ENCODE results near the gene TTLL13.

TTLL13 gene

DNA sequence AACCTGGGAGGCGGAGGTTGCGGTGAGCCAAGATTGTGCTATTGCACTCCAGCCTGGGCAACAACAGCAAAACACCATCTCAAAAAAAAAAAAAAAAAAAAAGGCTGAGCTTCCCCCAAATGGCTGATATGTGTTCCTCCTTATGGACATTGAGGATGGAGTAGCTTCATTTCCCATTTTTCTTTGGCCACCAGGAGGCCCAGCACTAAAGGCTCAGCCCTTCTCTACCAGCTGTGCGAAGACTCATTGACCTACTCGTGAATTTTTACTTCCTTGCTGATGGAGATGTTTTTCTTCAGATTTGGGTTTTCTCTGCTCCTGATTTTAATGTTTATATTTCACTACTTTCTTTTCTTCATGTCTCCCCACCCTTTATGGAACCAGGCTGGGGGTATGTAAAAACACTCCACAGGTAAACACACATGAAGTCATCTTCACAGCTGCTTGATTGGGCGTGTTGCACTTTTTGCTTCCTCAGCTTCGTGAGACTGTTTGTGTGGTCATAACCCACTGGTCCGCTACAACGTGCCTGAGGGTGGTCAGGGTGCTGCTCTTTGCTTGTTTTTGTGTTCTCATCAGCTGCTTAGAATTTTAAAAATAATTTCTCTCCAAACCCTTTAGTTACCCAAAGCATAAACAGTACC lies 34.7 kb upstream of the TTLL13 start:
- DNase-seq, result no peak

DNA sequence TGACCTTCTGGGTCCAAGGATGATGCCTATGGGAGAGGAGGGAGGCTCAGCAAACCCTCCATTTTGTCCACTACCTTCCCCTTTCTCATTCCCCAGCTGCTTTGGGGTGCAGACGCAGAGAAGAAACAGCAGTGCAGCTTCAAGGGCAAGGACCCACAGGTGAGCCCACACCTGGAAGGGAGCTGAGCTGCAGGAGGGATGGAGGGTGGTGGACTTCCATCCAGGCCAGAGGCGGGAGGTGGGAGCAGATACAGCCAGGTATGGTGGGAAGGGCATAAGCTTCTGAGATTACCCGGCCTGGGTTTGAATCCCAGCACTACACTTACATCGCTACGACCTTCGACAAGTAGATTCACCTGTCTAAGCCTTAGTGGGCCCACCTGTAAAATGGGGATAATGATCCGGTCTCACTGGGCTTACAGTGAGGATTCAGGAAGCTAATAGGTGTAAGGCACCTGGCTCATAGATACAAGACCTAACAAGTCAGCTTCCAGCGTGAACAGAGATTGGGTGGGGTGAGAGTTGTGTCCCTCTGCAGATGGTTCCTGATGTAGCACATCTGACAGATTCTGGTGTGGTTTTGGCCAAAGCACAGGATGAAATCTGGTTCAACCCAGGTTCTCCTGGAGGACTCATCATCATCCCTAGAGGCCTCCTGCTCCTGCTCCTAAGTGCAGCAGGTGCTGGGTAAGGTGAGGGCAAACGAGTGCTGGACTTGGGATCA lies 31.5 kb upstream of the TTLL13 start:
- DNase-seq, result no peak

DNA sequence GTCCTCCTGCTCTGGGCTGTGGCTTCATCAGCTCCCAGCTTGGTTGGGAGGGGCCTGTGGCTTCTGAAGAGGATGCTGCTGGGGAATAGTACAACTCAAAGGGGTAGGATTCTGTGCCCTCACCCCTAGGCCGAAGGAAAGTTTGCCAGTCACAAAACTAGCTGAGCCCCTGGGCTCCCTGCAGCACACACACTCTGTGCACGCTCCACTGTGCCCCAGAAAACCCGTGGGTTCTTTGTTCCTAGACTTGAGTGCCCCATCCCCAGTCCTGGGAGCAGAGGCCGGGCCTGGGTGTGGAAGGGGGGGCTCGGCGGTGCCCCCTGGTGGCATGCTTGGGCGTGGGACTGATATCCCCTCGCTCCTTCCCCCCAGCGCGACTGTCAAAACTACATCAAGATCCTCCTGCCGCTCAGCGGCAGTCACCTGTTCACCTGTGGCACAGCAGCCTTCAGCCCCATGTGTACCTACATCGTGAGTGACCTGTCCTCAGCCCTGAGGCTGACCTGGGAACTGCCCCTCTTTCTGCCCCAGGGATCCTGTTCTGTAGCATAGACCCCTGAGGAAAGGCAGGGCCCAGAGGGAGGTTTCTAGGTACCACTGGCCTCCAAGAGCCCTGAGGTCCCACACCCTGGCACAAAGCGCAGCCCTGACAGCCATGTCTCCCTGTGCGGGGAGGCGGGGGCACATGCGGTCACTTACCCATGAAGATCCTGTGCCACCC lies 29.8 kb upstream of the TTLL13 start:
- DNase-seq, result peak; percentile 11

DNA sequence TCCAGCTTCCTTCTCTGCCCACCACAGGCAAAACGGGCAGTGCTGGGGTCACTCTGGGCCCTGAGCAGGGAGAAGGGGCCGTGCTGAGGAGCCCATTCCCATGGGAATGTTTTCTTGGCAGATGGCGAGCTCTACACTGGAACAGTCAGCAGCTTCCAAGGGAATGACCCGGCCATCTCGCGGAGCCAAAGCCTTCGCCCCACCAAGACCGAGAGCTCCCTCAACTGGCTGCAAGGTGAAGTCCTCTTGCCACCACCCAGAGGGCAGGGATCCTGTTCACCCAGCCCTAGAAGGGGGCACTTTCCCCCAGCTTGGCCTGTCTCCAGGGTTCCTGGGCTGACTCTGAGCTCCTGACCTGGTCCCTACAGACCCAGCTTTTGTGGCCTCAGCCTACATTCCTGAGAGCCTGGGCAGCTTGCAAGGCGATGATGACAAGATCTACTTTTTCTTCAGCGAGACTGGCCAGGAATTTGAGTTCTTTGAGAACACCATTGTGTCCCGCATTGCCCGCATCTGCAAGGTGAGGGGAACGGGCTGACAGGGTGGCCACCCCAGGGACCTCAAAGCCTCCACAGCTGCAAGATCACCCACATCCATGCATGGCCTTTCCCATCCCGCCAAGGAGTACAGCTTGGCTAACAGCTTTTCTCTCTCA lies 28.0 kb upstream of the TTLL13 start:
- peak; percentile 86 for DNase-seq

DNA sequence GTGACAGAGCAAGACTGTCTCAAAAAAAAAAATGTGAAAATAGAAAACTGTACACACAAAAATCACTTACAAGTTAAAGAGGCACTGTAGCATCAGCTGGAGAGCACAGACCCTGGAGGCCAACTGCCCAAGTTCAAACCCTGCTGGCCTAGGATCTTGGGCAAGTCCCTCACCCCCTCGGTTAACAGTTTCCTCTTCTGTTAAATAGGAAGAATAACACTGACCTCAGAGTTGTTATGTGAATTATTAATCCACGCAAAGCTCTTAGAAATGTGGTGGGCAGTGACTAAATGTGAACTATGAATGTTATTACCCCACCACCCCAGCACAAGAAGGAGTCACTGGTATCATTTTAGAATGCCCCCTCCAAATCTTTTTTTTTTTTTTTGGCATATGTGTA lies 26.8 kb upstream of the TTLL13 start:
- DNase-seq, result no peak

DNA sequence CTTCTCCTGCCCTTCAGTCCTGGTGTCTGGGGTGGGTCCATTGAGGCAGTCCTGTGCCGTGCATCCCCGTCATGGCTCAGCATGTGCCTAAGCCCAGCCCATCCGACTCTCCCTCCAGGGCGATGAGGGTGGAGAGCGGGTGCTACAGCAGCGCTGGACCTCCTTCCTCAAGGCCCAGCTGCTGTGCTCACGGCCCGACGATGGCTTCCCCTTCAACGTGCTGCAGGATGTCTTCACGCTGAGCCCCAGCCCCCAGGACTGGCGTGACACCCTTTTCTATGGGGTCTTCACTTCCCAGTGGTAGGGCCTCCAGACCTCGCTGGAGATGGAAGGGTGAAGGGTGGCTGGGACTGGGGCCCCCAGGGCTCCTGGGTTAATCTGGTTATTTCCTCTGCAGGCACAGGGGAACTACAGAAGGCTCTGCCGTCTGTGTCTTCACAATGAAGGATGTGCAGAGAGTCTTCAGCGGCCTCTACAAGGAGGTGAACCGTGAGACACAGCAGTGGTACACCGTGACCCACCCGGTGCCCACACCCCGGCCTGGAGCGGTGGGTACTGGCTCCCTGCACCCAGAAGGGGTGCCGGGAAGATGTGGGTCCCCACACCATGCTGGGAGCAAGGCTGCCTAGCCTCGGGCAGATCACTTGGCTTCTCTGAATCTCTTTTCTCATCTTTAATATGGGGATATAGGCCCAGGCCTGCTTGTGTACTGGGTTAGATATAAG lies 25.8 kb upstream of the TTLL13 start:
- no peak for DNase-seq

DNA sequence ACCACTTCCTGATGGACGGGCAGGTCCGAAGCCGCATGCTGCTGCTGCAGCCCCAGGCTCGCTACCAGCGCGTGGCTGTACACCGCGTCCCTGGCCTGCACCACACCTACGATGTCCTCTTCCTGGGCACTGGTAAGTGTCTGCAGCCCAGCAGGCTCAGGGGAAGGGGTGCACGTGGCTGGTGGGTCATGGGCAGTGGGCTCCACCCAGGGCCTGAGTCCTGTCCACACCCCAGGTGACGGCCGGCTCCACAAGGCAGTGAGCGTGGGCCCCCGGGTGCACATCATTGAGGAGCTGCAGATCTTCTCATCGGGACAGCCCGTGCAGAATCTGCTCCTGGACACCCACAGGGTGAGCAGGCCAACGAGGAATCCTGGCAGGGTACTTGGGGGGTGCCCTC lies 24.3 kb upstream of the TTLL13 start:
- no peak for DNase-seq

DNA sequence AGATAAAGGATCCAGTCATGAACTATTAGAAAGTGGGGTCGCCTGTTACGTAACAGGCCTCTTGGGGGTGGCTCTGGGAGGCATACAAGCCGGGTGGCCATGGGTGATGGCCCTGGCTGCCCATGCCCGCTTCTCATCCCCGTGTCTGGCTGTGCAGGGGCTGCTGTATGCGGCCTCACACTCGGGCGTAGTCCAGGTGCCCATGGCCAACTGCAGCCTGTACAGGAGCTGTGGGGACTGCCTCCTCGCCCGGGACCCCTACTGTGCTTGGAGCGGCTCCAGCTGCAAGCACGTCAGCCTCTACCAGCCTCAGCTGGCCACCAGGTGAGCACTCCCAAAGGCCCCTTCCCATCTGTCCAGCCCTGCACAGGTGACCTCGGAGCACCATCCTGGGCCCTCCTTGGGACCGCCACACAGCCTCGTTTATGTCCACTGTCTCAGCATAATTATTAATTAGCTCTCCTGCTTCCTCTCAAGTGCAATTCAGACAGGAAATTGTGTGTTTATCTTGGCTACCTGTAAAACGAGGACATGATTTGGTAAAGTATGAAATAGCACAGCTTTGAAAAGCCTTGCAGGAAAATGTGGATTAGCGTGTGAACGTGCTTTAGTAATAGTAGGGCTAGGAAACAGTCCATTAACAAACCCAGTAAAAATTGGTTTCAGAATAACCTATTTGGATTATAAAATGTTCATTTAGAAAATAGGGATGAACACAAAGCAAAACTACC lies 23.7 kb upstream of the TTLL13 start:
- no peak for DNase-seq

DNA sequence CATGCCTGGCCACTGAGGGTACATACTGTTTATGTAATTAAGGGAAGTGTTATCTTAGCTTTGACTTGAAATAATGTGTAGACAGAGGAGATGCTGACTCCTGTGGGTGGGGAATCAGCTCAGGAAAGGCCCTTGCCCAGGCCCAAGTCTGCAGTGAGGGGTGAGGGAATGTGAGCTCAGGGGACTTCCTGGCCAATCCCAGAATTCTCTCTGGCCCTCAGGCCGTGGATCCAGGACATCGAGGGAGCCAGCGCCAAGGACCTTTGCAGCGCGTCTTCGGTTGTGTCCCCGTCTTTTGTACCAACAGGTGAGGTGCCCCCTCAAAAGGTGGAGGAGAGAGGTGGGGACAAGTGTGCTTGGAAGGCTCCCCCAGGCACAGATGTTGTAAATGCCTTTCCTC lies 22.0 kb upstream of the TTLL13 start:
- no peak for DNase-seq

DNA sequence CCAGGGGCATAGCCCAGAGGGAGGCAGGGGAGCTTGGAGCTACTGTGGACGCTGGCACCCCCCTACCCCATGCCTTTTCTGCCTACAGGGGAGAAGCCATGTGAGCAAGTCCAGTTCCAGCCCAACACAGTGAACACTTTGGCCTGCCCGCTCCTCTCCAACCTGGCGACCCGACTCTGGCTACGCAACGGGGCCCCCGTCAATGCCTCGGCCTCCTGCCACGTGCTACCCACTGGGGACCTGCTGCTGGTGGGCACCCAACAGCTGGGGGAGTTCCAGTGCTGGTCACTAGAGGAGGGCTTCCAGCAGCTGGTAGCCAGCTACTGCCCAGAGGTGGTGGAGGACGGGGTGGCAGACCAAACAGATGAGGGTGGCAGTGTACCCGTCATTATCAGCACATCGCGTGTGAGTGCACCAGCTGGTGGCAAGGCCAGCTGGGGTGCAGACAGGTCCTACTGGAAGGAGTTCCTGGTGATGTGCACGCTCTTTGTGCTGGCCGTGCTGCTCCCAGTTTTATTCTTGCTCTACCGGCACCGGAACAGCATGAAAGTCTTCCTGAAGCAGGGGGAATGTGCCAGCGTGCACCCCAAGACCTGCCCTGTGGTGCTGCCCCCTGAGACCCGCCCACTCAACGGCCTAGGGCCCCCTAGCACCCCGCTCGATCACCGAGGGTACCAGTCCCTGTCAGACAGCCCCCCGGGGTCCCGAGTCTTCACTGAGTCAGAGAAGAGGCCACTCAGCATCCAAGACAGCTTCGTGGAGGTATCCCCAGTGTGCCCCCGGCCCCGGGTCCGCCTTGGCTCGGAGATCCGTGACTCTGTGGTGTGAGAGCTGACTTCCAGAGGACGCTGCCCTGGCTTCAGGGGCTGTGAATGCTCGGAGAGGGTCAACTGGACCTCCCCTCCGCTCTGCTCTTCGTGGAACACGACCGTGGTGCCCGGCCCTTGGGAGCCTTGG lies 21.3 kb upstream of the TTLL13 start:
- DNase-seq, result no peak

DNA sequence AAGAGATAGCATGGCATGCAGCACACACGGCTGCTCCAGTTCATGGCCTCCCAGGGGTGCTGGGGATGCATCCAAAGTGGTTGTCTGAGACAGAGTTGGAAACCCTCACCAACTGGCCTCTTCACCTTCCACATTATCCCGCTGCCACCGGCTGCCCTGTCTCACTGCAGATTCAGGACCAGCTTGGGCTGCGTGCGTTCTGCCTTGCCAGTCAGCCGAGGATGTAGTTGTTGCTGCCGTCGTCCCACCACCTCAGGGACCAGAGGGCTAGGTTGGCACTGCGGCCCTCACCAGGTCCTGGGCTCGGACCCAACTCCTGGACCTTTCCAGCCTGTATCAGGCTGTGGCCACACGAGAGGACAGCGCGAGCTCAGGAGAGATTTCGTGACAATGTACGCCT lies 20.4 kb upstream of the TTLL13 start:
- DNase-seq, result no peak

DNA sequence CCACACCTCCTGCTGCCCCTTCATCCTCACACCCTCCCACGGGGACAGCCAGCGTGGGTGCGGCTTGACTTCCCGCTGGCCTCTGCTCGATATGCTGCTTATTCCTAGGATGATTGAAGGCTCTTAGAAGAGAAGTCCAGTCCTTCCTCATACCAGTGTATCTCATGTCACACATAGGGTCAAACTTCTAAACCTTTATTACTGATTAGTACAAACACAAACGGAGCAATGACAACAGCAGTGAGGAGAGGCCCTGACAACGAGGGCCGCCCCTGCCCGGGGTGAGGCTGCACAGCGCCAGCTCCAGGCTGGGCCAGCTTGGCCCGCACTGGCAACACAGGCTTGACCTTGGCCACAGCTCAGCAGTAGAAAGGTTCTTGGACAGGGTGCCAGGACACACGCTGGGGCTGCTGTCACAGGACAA lies 19.3 kb upstream of the TTLL13 start:
- peak; percentile 37 for DNase-seq

DNA sequence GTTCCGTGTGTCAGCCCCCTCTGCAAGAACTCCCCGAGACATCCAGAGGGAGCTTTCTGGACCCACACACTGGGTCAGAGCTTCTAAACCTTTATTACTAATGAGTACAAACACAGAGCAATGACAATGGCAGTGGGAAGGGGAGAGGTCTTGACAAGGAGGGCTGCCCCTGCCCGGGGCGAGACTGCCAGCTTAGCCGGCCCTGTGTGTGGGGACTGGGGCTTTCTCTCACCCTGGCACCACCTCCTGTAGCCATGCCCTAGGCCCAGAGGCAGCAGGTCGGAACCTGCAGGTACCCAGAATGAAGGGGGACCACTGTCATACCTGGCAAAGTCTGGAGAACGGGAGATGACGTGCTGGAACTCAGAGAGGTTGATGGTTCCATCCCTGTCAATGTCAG lies 18.7 kb upstream of the TTLL13 start:
- DNase-seq, result no peak

DNA sequence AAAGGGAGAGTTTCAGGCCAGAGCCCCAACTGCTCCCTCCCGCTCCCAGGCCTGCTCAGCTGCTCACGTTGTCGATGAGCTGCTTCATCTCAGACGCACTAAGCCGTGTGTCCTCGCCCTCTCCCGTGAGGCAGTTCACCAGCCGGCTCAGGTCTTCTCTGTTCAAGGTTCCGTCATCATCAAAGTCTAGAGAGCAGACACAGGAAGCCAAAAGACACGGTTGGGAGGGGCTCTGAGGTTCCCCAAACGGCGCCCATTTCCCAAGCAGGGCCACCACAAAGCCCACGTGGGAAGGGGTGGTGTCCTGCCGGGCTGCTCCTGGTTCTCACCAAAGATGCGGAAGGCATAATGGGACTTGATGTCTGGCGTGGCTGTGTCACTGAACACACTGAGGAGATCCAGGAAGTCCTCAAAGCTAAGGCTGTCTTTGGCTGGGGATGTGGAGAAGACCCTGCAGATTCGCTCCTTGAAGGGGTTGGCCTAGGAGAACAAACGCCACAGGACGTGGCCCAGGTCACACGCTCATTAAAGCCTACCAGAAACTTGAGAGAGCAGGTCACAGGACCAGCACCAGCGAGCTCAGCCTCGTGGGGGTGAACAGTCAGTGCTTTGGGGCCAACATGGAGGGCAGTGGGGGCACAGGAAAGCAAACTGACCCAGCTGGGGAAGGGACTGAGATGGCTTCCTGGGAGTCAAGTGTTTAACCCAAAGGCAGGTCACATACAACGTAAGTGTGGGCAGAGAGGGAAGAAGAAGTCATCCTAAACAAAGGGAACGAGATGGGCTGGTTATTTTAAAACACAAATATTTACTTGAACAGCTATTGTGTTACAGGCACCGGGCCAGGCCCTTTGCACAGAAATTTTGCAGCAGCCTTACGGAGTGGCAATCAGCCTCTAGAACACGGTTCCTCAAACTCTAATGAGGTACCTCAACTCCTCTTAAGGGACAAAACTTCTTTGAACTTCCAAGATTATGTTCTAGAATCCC lies 18.0 kb upstream of the TTLL13 start:
- no peak for DNase-seq

DNA sequence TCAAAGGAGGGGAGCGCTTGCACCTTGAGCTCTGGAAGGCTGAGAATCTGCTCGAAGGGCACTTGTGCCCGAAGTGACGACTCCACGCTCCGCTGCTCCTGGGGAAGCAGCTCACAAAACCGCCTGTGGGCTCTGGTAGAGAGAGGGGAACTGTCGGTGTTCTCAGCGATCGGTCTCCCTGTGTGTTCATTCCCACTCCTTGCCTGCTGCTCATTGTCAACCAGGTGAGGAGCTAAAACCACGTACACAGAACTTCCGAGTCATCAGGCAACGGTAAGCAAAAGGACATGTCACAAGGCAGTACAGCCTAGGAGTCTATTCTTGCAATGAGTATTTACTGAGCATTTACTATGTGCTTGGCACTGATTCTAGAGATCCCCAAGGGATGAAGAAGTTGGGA lies 17.2 kb upstream of the TTLL13 start:
- DNase-seq, result no peak

DNA sequence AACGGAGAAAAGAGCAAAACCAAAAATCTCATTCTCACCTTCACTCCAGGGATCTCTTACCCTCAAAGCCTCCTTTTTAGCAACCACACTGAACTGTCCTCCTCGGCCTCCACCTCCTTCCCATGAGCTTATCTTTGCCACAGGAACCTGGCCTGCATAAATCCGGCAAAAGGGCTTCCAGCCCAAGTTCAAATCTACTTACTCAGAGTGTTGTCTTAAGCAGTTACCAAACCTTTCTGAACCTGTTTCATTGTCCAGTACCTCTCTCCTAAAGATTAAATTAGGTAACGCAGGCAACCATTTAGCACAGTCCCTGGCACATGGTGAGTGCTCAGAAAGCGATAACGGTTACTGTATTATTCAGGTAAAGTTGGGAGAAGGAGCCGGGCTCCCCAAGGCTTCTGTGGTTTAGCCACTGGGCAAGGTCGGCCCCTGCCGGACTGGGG lies 16.4 kb upstream of the TTLL13 start:
- DNase-seq, result no peak

DNA sequence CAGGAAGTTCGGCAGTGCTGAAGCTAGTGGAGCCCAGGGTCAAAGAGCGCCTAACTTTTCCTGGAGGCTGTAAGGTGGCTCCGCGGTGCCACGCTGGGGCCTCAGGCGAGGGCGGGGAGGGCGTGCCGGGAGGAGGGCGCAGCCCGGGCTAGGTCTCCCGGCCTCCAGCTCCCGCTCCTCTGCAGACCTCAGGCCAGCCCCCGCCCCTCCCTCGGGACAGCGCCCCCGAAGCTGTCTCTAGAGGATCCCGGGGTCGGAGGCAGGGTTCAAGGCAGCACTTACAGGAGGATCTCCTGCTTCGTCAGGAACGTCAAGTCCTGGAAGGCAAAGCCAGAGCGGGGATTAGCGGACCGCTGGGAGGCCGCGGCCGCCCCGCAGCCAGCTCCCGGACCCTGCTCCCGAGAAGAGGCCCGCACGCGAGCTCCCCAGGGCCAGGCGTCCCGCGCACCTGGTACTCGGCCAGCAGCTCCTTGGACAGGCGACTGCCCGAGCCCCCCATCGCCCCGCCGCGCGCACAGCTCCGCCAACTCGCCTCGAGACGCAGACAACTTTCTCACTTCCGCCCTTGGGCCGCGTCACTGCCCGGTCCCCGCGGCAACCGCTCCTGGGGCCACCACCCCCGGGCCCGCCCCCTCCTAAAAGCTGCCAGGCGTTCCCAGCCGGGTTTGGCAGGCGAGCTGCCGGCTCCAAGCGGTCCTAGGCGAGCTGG lies 15.8 kb upstream of the TTLL13 start, which contains the start of gene CIB1:
TSS of gene CIB1 (minus strand) at position 555 of the 709 bp plus-strand sequence. CDS start at position 499, 56 bp downstream.
- DNase-seq, result peak; percentile 99

DNA sequence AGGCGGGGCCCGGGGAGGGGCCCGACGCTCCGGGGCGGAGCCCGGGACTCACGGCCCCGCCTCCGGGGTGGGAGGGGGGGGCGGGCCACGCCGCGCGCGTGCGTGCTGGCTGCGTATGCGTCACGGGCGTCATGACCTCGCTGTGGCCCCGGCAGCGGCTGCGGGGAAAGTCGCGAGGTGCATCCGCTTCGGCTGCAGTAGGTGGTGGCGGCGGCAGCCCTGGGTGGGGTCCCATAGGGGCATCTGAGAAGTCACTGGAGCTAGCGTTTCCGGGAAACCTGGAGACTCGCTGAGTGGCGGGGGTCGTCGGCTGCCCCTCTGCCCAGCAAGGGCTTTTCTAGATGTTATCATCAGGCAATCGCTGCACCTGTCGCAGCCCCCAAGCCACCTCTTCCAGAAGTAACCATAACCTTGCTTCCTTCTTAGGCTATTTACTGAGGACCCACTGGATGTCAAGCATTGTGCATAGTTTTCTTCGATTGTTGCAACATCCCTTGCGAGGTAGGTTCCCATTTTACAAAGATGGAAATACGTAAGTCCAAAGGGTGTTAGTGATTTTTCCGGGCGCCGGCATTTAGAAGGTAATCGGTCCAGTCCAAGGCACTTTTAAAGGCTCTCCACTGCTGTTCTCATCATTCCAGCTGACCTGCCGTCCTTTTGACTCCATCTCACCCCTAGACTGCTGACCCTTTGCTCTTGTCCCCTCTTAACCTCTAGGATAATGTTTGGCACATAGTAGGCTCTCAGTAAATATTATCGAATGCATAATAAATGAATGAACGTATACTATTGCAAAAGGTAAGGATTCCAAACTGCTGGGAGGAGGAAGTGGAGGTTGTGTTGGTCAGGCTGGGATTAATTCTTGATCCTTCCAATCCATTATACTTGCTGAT lies 15.0 kb upstream of the TTLL13 start, which contains the start of gene GDPGP1:
TSS of gene GDPGP1 (plus strand) at position 114 of the 893 bp plus-strand sequence. CDS start 6,700 bp downstream, outside the sequence.
- no peak for DNase-seq
